Upper lobe of left lung (tissue), 6 donors: ENCODE data around the gene CDR2. TPM values are rescaled to one million over a fixed set of nuclear protein-coding genes. Genes with fewer than 3 reads are reported as not detected.

Experiments
- ATAC-seq, 2 donors: fragments of 200-7000 bp; cut with Tn5 transposase; one replicate each; pipeline ENCODE4 v1.9.1; 2022; ENCODE audit warnings: mild to moderate bottlenecking in 2 of 2, moderate library complexity in 2 of 2; ENCODE audit not compliant: low FRiP score in 2 of 2
- DNase-seq, 2 donors: peaks; one replicate each; pipeline ENCODE4 v3.0.0-alpha.2; 2019 to 2020
- H3K27ac ChIP-seq, 4 donors: fragments of 200-600 bp; sonication (generic); one replicate each; pipeline ENCODE4 v1.5.1; 2016 to 2019
- H3K27me3 ChIP-seq, 4 donors: fragments of 200-600 bp; sonication (generic); one replicate each; pipeline ENCODE4 v1.5.1; 2017 to 2019
- H3K36me3 ChIP-seq, 4 donors: fragments of 200-600 bp; sonication (generic); one replicate each; pipeline ENCODE4 v1.5.1; 2016 to 2019
- H3K4me1 ChIP-seq, 4 donors: fragments of 200-600 bp; sonication (generic); one replicate each; pipeline ENCODE4 v1.5.1; 2018 to 2019
- H3K4me3 ChIP-seq, 4 donors: fragments of 200-600 bp; sonication (generic); one replicate each; pipeline ENCODE4 v1.5.1; 2017 to 2019; ENCODE audit warnings: mild to moderate bottlenecking in 2 of 4, moderate library complexity in 1 of 4
- H3K9me3 ChIP-seq, 4 donors: fragments of 200-600 bp; sonication (generic); one replicate each; pipeline ENCODE4 v1.5.1; 2018 to 2019
- EP300 ChIP-seq, 4 donors: sonication (generic); formaldehyde crosslinking; IDR thresholded peaks; one replicate each; pipeline ENCODE4 v1.5.1; 2017; ENCODE audit warnings: antibody characterized with exemption in 4 of 4, control low read depth in 2 of 4
- POLR2A ChIP-seq, 4 donors: fragments of 450-650 bp; IDR thresholded peaks; one replicate each; pipeline ENCODE4 v1.5.1; 2016 to 2017; ENCODE audit warnings: antibody characterized with exemption in 4 of 4, mild to moderate bottlenecking in 2 of 4
- POLR2AphosphoS5 ChIP-seq, 2 donors: sonication (generic); formaldehyde crosslinking; IDR thresholded peaks; one replicate each; pipeline ENCODE4 v1.5.1; 2017; ENCODE audit warnings: antibody characterized with exemption in 2 of 2
- WGBS, 2 donors: methylation state at CpG; one replicate each; pipeline ENCODE4 v1.1.5; 2017 to 2018; 5-methylcytosine and 5-hydroxymethylcytosine counted together
- total RNA-seq, 6 donors: library from RNA; depleted of rRNA in 4 of 6; stranded (reverse); fragments of >200 nt in 4 of 6; gene quantifications; one replicate each; pipeline versions ENCODE4 v1.1.0 to v1.2.1, GENCODE V29; 2016 to 2021
- TF ChIP-seq, protein P1 (sequence below), 6 experiments: fragments of 450-650 bp in 4 of 6; fragments of 200-600 bp in 2 of 6; sonication (generic) in 2 of 6; IDR thresholded peaks; one replicate each; pipeline ENCODE4 v1.5.1; 2016 to 2019; ENCODE audit warnings: antibody characterized with exemption in 6 of 6
- donor health status: DM: no; HTN: no; CAD: no; lungs with moderate emphysema.
- donor health status: DM: no; HTN: yes; CAD: no; lungs with severe emphysema.

CDR2 gene
- total RNA-seq, 6 donors from 2014 or later, result 16.3 to 27.5 (median 19.4) TPM

DNA sequence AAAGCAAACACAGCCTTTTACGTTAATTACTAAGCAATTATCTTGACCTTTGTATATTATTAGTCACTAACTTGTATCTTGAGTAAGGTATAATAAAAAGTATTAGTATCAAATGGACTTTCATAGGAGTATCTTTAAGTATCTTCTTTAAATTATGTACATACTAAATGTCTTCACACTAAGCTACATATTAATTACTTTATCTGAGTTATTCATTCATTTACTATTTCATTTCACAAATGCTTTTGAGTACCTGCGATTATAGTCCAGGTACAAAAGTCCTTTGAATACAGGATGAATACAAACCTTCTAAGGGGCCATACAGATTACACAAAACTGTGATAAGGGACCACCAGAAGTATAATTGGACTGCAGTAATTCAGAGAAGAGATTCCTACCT, 33.1 kb upstream of the CDR2 start:
- 86 to 90% methylated on average over 2 of the region's 2 CpGs for WGBS, 2 donors
- TF ChIP-seq POLR2A (IDR thresholded peaks at IDR 0.05), result no peak
- no peak for TF ChIP-seq EP300 (IDR thresholded peaks at IDR 0.05)
- TF ChIP-seq, protein P1, sequence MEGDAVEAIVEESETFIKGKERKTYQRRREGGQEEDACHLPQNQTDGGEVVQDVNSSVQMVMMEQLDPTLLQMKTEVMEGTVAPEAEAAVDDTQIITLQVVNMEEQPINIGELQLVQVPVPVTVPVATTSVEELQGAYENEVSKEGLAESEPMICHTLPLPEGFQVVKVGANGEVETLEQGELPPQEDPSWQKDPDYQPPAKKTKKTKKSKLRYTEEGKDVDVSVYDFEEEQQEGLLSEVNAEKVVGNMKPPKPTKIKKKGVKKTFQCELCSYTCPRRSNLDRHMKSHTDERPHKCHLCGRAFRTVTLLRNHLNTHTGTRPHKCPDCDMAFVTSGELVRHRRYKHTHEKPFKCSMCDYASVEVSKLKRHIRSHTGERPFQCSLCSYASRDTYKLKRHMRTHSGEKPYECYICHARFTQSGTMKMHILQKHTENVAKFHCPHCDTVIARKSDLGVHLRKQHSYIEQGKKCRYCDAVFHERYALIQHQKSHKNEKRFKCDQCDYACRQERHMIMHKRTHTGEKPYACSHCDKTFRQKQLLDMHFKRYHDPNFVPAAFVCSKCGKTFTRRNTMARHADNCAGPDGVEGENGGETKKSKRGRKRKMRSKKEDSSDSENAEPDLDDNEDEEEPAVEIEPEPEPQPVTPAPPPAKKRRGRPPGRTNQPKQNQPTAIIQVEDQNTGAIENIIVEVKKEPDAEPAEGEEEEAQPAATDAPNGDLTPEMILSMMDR (IDR thresholded peaks at IDR 0.05), result no peak
- TF ChIP-seq POLR2AphosphoS5 (IDR thresholded peaks at IDR 0.05), result no peak
- Histone ChIP-seq H3K27ac (no peak overlapping the region), H3K9me3 (no peaks in the 10 kb centered on the region), H3K4me3 (no peak overlapping the region), H3K27me3 (no peaks in the 10 kb centered on the region), H3K4me1 (no peaks in the 10 kb centered on the region), H3K36me3 (no peaks in the 10 kb centered on the region)
- ATAC-seq (no peak), DNase-seq (no peak)

DNA sequence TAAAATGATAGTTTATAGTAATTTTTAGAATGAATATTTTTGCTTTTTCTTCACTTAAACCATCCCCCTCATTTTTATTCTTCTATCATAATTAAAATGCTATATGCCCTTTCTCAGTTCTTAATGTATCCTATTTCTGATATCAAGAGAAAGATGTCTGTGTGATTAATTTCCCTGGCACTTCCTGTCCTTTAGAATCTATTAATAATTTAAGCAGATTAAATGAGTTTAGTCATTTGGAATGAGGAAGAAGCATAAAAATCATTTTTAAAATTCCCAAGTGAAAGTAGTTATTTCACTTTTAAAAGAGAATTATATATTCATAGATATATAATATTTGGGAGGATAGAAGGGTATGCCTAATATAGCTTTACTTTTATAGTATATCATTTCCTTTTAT, 27.8 kb upstream of the CDR2 start:
- no peak for DNase-seq
- ATAC-seq, result no peak
- H3K4me3 ChIP-seq, result no peak overlapping the region
- H3K4me1 ChIP-seq, result no peaks in the 10 kb centered on the region
- no peaks in the 10 kb centered on the region for H3K27me3 ChIP-seq
- no peaks in the 10 kb centered on the region for H3K9me3 ChIP-seq
- TF ChIP-seq, protein P1 (IDR thresholded peaks at IDR 0.05), result no peak
- TF ChIP-seq POLR2AphosphoS5 (IDR thresholded peaks at IDR 0.05), result no peak
- TF ChIP-seq POLR2A (IDR thresholded peaks at IDR 0.05), result no peak
- TF ChIP-seq EP300 (IDR thresholded peaks at IDR 0.05), result no peak
- no peak overlapping the region for H3K27ac ChIP-seq
- H3K36me3 ChIP-seq, result no peaks in the 10 kb centered on the region

DNA sequence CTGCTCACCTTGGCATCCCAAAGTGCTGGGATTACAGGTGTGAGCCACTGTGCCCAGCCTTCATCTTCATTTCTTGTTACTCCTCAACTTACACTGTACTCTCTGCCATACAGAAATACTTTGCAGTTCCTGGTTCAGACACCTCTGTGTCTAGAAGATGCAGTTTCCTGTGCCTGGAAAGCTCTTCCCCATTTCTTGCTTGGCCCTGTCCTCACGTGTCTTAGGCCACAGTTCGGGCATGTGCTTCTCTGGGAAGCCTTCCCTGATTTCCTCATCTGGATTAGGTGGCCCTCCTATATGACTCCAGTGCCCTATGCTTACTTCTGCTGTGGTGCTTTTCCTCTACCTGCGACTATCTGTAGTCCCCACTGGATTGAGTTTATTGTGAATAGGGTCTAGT, 26.5 kb upstream of the CDR2 start:
- peak in 1 of 2 donors; percentile 44 for DNase-seq
- Histone ChIP-seq H3K27me3 (no peaks in the 10 kb centered on the region), H3K36me3 (no peaks in the 10 kb centered on the region), H3K27ac (no peak overlapping the region), H3K9me3 (no peaks in the 10 kb centered on the region), H3K4me1 (no peaks in the 10 kb centered on the region), H3K4me3 (no peak overlapping the region)
- 81 to 88% methylated on average over 3 of the region's 3 CpGs for WGBS, 2 donors
- TF ChIP-seq POLR2A (IDR thresholded peaks at IDR 0.05) (no peak), EP300 (IDR thresholded peaks at IDR 0.05) (no peak), POLR2AphosphoS5 (IDR thresholded peaks at IDR 0.05) (no peak)
- TF ChIP-seq, protein P1 (IDR thresholded peaks at IDR 0.05), result no peak
- ATAC-seq, result peak in 1 of 2 donors; percentile 53

DNA sequence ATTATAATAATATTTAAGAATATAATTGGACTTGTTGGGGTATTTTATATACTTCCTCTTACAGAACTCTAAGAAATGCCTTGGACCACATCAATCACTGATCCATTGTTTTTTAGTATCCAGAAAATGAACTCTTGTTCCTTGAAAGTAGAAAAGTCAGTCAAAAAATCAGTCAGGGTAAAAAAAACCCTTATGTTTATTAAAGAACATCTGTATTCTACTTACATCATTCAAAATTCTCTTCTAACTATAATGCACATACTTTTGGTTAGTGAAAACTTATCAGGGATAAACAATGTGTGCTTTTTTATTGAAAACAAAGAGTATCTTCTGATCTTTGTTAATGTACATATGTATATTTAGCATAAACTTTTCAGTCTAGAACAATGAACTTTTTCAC, 23.5 kb upstream of the CDR2 start:
- Histone ChIP-seq H3K27ac (no peak overlapping the region), H3K9me3 (no peaks in the 10 kb centered on the region), H3K4me1 (no peaks in the 10 kb centered on the region), H3K36me3 (no peaks in the 10 kb centered on the region), H3K27me3 (no peaks in the 10 kb centered on the region), H3K4me3 (no peak overlapping the region)
- TF ChIP-seq, protein P1 (IDR thresholded peaks at IDR 0.05), result no peak
- no peak for TF ChIP-seq POLR2AphosphoS5 (IDR thresholded peaks at IDR 0.05)
- no peak for TF ChIP-seq EP300 (IDR thresholded peaks at IDR 0.05)
- no peak for TF ChIP-seq POLR2A (IDR thresholded peaks at IDR 0.05)
- ATAC-seq (no peak), DNase-seq (no peak)

DNA sequence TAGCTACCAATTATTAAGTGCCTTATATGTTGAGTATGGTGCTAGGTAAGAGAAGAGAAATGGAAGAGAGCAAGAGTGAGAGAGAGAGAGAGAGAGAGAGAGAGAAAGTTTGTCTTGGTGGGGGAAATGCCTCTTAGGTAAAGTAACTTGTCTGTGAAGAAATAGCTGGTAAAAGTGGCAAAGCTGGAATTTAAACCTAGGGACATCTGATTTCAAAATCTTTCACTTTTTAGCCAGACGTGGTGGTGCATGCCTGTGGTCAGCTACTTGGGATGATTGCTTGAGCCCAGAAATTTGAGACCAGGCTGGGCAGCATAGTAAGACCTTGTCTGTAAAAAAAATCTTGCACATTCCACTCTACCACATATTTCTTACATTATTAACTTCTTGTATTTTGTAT, 23.0 kb upstream of the CDR2 start:
- 32 to 59% methylated on average over 1 of the region's 1 CpG for WGBS, 2 donors
- no peaks in the 10 kb centered on the region for H3K4me1 ChIP-seq
- H3K27ac ChIP-seq, result no peak overlapping the region
- no peak overlapping the region for H3K4me3 ChIP-seq
- H3K9me3 ChIP-seq, result no peaks in the 10 kb centered on the region
- no peak for TF ChIP-seq POLR2A (IDR thresholded peaks at IDR 0.05)
- TF ChIP-seq, protein P1 (IDR thresholded peaks at IDR 0.05), result no peak
- no peak for TF ChIP-seq POLR2AphosphoS5 (IDR thresholded peaks at IDR 0.05)
- no peak for TF ChIP-seq EP300 (IDR thresholded peaks at IDR 0.05)
- ATAC-seq (peak in 1 of 2 donors; percentile 87), DNase-seq (peak in 1 of 2 donors; percentile 32)
- H3K27me3 ChIP-seq, result no peaks in the 10 kb centered on the region
- no peaks in the 10 kb centered on the region for H3K36me3 ChIP-seq
